ENCODE data around the gene CLN3. TPM values are rescaled to one million over a fixed set of nuclear protein-coding genes. Genes with fewer than 3 reads are reported as not detected.

The CLN3 gene
- total and polyA plus RNA-seq, 12 donors, result 8.4 to 78.0 (median 36.3) TPM

DNA sequence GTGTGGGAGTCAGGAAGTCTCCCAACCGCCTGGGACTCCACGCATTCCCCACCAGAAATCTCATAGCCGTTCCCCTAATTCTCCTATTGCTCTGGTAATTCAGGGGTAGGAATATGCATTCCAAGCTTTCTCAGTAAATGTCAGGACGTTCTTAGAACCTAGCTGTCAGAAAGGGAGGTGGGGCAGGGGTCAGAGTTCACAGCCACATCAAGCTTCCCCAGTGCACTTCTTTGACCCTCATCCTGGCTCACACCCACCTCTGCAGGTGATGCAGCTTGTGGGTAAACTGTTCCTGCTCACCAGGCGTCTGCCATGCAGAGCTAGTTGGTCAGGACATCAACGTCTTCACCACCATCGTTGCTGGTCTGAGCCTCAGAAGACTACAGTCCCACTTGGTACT is 28.8 kb upstream of the CLN3 start:
- Histone ChIP-seq H3K27me3 (no peaks in the 10 kb centered on the region), H3K36me3 (replicated peaks in 1 of 2) (no peaks in the 10 kb centered on the region), H3K9me3 (replicated peaks in 1 of 3) (no peaks in the 10 kb centered on the region), H3K4me3 (no peak overlapping the region), H3K4me1 (replicated peaks in 1 of 2) (peaks cover 0 to 6% of the 10 kb centered on the region in 2 donors), H3K27ac (no peak overlapping the region)
- TF ChIP-seq, protein P1, sequence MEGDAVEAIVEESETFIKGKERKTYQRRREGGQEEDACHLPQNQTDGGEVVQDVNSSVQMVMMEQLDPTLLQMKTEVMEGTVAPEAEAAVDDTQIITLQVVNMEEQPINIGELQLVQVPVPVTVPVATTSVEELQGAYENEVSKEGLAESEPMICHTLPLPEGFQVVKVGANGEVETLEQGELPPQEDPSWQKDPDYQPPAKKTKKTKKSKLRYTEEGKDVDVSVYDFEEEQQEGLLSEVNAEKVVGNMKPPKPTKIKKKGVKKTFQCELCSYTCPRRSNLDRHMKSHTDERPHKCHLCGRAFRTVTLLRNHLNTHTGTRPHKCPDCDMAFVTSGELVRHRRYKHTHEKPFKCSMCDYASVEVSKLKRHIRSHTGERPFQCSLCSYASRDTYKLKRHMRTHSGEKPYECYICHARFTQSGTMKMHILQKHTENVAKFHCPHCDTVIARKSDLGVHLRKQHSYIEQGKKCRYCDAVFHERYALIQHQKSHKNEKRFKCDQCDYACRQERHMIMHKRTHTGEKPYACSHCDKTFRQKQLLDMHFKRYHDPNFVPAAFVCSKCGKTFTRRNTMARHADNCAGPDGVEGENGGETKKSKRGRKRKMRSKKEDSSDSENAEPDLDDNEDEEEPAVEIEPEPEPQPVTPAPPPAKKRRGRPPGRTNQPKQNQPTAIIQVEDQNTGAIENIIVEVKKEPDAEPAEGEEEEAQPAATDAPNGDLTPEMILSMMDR (IDR thresholded peaks at IDR 0.05), result no peak
- TF ChIP-seq POLR2A (IDR thresholded peaks at IDR 0.05), result no peak
- 77 to 89% (median 83%) methylated on average over 7 of the region's 7 CpGs for WGBS, 4 donors
- DNase-seq, result no peak
- intact Hi-C loops (cut with DNase I), result no loop called here

GRCh38 chr16:28514246-28514645 is 22.4 kb upstream of the CLN3 start:
- Histone ChIP-seq H3K9me3 (replicated peaks in 1 of 3) (no peaks in the 10 kb centered on the region), H3K36me3 (replicated peaks in 1 of 2) (no peaks in the 10 kb centered on the region), H3K4me3 (no peak overlapping the region), H3K27me3 (no peaks in the 10 kb centered on the region), H3K27ac (no peak overlapping the region), H3K4me1 (replicated peaks in 1 of 2) (no peaks in the 10 kb centered on the region)
- WGBS, 4 donors, result 79 to 100% (median 88%) methylated on average over 1 to 7 of the region's 7 CpGs
- TF ChIP-seq POLR2A (IDR thresholded peaks at IDR 0.05), result no peak
- TF ChIP-seq, protein P1 (IDR thresholded peaks at IDR 0.05), result no peak
- intact Hi-C loops (cut with DNase I), result no loop called here
- DNase-seq, result no peak

GRCh38 chr16:28513484-28514181 is 21.8 kb upstream of the CLN3 start:
- no peak overlapping the region for H3K4me3 ChIP-seq
- no peaks in the 10 kb centered on the region for H3K9me3 ChIP-seq (replicated peaks in 1 of 3)
- WGBS, 4 donors, result 71 to 84% (median 76%) methylated on average over 12 of the region's 12 CpGs
- no peaks in the 10 kb centered on the region for H3K4me1 ChIP-seq (replicated peaks in 1 of 2)
- TF ChIP-seq, protein P1 (IDR thresholded peaks at IDR 0.05), result no peak
- no peak for TF ChIP-seq POLR2A (IDR thresholded peaks at IDR 0.05)
- no peaks in the 10 kb centered on the region for H3K36me3 ChIP-seq (replicated peaks in 1 of 2)
- intact Hi-C loops (cut with DNase I), result no loop called here
- H3K27me3 ChIP-seq, result no peaks in the 10 kb centered on the region
- DNase-seq, result no peak
- H3K27ac ChIP-seq, result no peak overlapping the region

DNA sequence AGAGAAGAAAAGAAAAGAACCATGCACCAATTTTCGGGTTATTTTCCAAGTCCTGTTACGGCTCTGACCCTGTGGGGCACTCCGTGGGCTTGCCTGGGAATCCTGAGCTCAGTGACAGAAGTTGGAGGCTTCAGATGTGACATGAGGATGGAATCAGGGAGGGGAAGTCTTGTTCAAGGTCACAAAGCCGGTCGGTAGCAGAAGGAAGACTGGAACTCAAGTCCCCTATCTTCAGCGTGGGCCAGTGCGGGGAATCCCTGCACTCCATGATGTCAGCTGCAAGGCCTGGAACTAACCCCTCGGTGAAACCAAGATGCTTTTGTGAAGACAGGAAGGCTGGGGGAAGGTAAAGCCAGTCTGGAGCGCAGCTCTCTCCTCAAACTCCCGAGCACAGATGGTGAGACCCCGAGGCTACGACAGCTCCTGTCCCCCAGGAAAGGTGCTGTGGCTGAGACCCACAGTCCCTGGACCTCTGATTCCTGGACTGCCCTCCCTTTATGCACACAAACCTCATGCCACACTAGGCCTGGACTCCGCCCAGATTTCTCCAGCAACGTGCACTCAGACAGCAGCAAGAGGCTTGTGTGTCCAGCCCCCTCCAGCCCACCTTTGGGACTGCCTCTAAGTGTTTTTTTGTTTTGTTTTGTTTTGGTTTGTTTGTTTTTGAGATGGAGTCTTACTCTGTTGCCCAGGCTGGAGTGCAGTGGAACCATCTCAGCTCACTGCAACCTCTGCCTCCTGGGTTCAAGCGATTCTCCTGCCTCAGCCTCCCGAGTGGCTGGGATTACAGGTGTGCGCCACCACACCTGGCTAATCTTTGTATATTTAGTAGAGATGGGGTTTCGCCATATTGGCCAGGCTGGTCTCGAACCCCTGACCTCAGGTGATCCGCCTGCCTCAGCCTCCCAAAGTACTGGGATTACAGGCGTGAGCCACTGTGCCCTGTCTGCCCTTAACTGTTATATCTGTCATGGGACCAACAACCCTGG is 20.2 kb upstream of the CLN3 start:
- TF ChIP-seq, protein P1 (IDR thresholded peaks at IDR 0.05), result no peak
- TF ChIP-seq POLR2A (IDR thresholded peaks at IDR 0.05), result no peak

More for the DNA sequence above, 20.2 kb upstream of the CLN3 start:
- Histone ChIP-seq H3K27ac (no peak overlapping the region), H3K36me3 (replicated peaks in 1 of 2) (no peaks in the 10 kb centered on the region), H3K9me3 (replicated peaks in 1 of 3) (no peaks in the 10 kb centered on the region), H3K4me3 (no peak overlapping the region), H3K27me3 (no peaks in the 10 kb centered on the region), H3K4me1 (replicated peaks in 1 of 2) (no peaks in the 10 kb centered on the region)
- no peak for DNase-seq
- intact Hi-C loops (cut with DNase I), result no loop called here
- WGBS, 4 donors, result 83 to 89% (median 86%) methylated on average over 16 to 21 of the region's 21 CpGs

Measured in adrenal gland (tissue), 12 donors.